Measurements from ENCODE around the gene DBP.
A peak's percentile ranks its signal among the peaks of the same experiment; 100 is the strongest.

DNA sequence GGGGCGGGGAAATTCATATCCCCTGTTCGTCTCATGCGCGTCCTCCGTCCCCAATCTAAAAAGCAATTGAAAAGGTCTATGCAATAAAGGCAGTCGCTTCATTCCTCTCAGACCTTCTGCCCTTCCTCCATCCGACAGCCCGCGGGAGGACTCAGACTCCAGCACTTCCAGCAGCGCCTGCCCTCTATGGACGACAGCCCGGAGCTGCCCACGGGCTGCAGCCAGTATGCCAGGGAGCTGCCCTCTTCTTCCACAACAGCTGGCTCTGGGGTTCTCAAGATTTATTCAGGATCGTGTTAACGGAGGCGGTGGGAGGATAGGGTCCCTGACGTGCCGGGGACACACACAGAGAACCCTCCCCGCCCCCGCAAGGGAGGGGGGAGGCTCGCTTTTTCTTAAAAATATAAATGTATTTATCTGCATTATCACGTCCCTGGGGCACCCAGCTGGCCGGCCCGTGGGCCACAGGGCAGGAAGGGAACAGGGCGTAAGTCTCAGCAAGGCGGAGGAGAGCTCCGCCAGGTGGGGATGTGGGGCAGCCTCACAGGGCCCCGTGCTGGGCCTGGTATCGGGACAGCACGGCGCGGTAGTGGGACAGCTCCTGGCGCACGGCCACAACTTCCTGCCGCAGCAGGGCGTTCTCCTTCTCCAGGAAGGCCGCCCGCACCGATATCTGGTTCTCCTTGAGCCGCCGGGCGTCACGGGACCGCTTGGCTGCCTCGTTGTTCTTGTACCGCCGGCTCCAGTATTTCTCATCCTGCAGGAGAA, 6.7 kb downstream of the DBP start:
- TF ChIP-seq POLR2AphosphoS5 (IDR thresholded peaks at IDR 0.05; ENCODE audit: low read depth, low read length) (peak; percentile 14; the same call in 1 of the 2 replicates), SIN3A (IDR thresholded peaks at IDR 0.05; ENCODE audit: borderline replicate concordance, insufficient read depth, low read length) (no peak)
